Neutrophil (primary cell): ENCODE results near the gene BMF.

Experiments
- H3K27ac ChIP-seq: fragments of 200-600 bp; sonication (generic); 2 replicates; pipeline ENCODE4 v1.5.1; 2016; ENCODE audit warnings: mild to moderate bottlenecking, moderate library complexity
- H3K27me3 ChIP-seq: fragments of 200-600 bp; sonication (generic); 2 replicates; pipeline ENCODE4 v1.6.0; 2016; ENCODE audit warnings: mild to moderate bottlenecking
- H3K36me3 ChIP-seq: fragments of 200-600 bp; sonication (generic); 2 replicates; pipeline ENCODE4 v1.5.1; 2017
- H3K4me1 ChIP-seq, 2 experiments: fragments of 200-600 bp in 1 of 2; sonication (generic) in 1 of 2; 1 replicate in 1 of 2; 2 replicates in 1 of 2; pipeline versions ENCODE4 v1.5.1 to v1.6.1; 2013 to 2016; ENCODE audit warnings: low read depth in 1 of 2, low read length in 1 of 2, mild to moderate bottlenecking in 1 of 2, moderate library complexity in 1 of 2; ENCODE audit not compliant: control insufficient read depth in 1 of 2, insufficient read depth in 1 of 2
- H3K4me3 ChIP-seq, 2 experiments: fragments of 200-600 bp in 1 of 2; sonication (generic) in 1 of 2; 1 replicate in 1 of 2; 2 replicates in 1 of 2; pipeline ENCODE4 v1.5.1; 2013 to 2016; ENCODE audit warnings: low read depth in 1 of 2, low read length in 1 of 2, mild to moderate bottlenecking in 1 of 2, moderate library complexity in 1 of 2
- H3K9me3 ChIP-seq: fragments of 200-600 bp; sonication (generic); 2 replicates; pipeline ENCODE4 v1.5.1; 2016
- TF ChIP-seq, protein P1 (sequence below): fragments of 200-600 bp; sonication (generic); IDR thresholded peaks from 2 replicates; pipeline ENCODE4 v1.5.1; 2016; ENCODE audit warnings: antibody characterized with exemption

BMF gene

DNA sequence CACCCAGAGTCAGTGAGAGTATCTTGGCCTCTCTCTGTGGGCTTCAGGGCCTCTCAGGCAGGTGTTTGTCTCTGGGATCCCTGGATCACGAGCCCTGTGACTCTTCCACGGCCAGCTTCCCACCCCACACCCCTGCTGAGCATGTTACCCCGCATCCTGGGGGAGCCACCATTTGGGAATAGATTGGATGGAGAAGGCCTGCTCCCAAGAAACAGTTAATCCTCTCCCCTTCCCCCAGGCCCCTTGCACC lies 54.1 kb downstream of the BMF start:
- TF ChIP-seq, protein P1, sequence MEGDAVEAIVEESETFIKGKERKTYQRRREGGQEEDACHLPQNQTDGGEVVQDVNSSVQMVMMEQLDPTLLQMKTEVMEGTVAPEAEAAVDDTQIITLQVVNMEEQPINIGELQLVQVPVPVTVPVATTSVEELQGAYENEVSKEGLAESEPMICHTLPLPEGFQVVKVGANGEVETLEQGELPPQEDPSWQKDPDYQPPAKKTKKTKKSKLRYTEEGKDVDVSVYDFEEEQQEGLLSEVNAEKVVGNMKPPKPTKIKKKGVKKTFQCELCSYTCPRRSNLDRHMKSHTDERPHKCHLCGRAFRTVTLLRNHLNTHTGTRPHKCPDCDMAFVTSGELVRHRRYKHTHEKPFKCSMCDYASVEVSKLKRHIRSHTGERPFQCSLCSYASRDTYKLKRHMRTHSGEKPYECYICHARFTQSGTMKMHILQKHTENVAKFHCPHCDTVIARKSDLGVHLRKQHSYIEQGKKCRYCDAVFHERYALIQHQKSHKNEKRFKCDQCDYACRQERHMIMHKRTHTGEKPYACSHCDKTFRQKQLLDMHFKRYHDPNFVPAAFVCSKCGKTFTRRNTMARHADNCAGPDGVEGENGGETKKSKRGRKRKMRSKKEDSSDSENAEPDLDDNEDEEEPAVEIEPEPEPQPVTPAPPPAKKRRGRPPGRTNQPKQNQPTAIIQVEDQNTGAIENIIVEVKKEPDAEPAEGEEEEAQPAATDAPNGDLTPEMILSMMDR = no peak
- Histone ChIP-seq H3K36me3 (no peaks in the 10 kb centered on the region), H3K27ac (no peak overlapping the region), H3K27me3 (no peaks in the 10 kb centered on the region), H3K4me1 (peaks cover 4 to 9% of the 10 kb centered on the region in 2 experiments), H3K4me3 (no peak overlapping the region), H3K9me3 (no peaks in the 10 kb centered on the region)

- H3K36me3 ChIP-seq = no peaks in the 10 kb centered on the region
- H3K27ac ChIP-seq = no peak overlapping the region
- no peaks in the 10 kb centered on the region for H3K27me3 ChIP-seq
- H3K9me3 ChIP-seq = no peaks in the 10 kb centered on the region
- H3K4me1 ChIP-seq = peaks cover 4 to 9% of the 10 kb centered on the region in 2 experiments
- no peak overlapping the region for H3K4me3 ChIP-seq
- TF ChIP-seq, protein P1 = no peak
These were observed 54.7 kb downstream of the BMF start for GRCh38 chr15:40053831-40054604.

DNA sequence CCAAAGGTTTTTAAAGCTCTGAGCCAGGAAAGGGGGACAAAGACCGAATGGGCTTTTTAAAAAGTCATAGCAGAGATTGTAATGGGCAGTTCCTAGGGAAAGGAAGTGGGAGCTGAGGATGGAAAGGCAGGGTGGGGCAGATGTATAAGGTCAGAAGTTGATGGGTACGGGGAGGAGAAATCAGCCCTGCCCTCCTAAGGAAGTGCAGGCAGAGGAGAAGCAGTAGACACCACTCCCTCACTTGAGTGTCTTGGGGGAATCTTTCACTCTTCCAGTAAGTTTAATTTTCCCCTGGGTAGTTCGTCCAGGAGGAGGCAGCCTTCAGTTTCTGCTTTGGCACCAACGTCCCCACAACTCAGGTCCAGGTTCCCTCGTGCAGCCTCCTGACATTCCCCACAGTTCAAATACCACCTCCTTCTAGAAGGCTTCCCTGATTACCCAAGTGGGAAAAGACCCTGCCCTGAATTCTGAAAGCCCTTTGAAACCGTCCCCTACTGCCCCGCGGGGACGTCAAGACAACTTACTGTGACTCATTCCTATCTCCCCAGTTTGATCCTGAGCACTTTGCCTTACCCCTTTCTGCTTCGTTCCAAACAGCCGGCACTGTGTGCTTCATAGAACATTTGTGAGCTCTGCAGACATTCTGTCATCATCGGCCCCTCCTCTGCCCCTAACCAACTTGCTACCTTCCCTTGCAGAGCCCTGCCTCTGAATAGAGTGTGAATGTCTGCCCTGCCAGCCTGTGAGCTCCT lies 55.4 kb downstream of the BMF start:
- TF ChIP-seq, protein P1 = no peak
- no peaks in the 10 kb centered on the region for H3K36me3 ChIP-seq
- no peak overlapping the region for H3K4me3 ChIP-seq
- H3K4me1 ChIP-seq = peaks cover 9 to 12% of the 10 kb centered on the region in 2 experiments
- no peak overlapping the region for H3K27ac ChIP-seq
- no peaks in the 10 kb centered on the region for H3K9me3 ChIP-seq
- H3K27me3 ChIP-seq = no peaks in the 10 kb centered on the region

GRCh38 chr15:40052604-40053003 lies 56.1 kb downstream of the BMF start:
- TF ChIP-seq, protein P1 = no peak
- H3K27me3 ChIP-seq = no peaks in the 10 kb centered on the region
- peaks cover 15 to 19% of the 10 kb centered on the region in 2 experiments for H3K4me1 ChIP-seq
- no peaks in the 10 kb centered on the region for H3K9me3 ChIP-seq
- no peak overlapping the region for H3K4me3 ChIP-seq
- H3K27ac ChIP-seq = no peak overlapping the region
- H3K36me3 ChIP-seq = no peaks in the 10 kb centered on the region

GRCh38 chr15:40051616-40052415 lies 56.9 kb downstream of the BMF start:
- H3K9me3 ChIP-seq = no peaks in the 10 kb centered on the region
- H3K27ac ChIP-seq = no peak overlapping the region
- TF ChIP-seq, protein P1 = no peak
- no peaks in the 10 kb centered on the region for H3K27me3 ChIP-seq
- no peak overlapping the region for H3K4me3 ChIP-seq
- peaks cover 22 to 26% of the 10 kb centered on the region in 2 experiments for H3K4me1 ChIP-seq
- no peaks in the 10 kb centered on the region for H3K36me3 ChIP-seq
